Measurements from ENCODE around the gene RNPEPL1. TPM values are rescaled to one million over a fixed set of nuclear protein-coding genes. Genes with fewer than 3 reads are reported as not detected.

The RNPEPL1 gene
- total RNA-seq, 1 donor from 2014 or later = 59.1 TPM

- Mint-ChIP-seq H3K4me1 (peaks cover 25% of the 10 kb centered on the region), H3K36me3 (ENCODE audit: low read depth) (peaks cover 20% of the 10 kb centered on the region), H3K27ac (no peak overlapping the region), H3K4me3 (no peak overlapping the region), H3K9me3 (no peaks in the 10 kb centered on the region), H3K27me3 (no peaks in the 10 kb centered on the region)
- no peak for DNase-seq
- intact Hi-C loops (cut with micrococcal nuclease) = loop anchor here (10.0 kb wide), 1 partner anchor 123 kb away; no protein-coding TSS in a partner anchor
Observed at GRCh38 chr2:240581811-240582210, 13.5 kb downstream of the RNPEPL1 start.

DNA sequence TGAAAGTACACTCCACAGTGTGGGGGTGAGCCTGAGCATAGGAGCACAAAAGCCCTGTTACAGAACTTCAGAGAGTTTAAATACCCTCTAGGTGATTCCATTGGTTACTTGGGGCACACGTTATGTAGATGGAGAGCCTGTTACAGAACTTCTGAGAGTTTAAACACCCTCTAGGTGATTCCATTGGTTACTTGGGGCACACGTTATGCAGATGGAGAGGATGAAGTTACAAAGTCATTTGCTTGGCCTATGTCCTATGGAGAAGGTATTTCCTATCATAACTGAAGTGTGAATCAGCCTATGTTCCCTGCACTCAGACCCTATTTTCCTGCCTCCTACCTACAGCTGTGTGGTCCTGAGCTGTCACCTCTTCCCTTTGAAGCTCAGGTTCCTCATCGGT lies 14.5 kb downstream of the RNPEPL1 start:
- Mint-ChIP-seq H3K4me3 (no peak overlapping the region), H3K36me3 (ENCODE audit: low read depth) (peaks cover 20% of the 10 kb centered on the region), H3K9me3 (no peaks in the 10 kb centered on the region), H3K4me1 (peaks cover 31% of the 10 kb centered on the region), H3K27ac (no peak overlapping the region), H3K27me3 (no peaks in the 10 kb centered on the region)
- no peak for DNase-seq
- intact Hi-C loops (cut with micrococcal nuclease) = loop anchor here (10.0 kb wide), 1 partner anchor 122 kb away; no protein-coding TSS in a partner anchor

GRCh38 chr2:240583774-240584173 lies 15.5 kb downstream of the RNPEPL1 start:
- no peak for DNase-seq
- Mint-ChIP-seq H3K9me3 (no peaks in the 10 kb centered on the region), H3K4me1 (peaks cover 39% of the 10 kb centered on the region), H3K27ac (no peak overlapping the region), H3K36me3 (ENCODE audit: low read depth) (peaks cover 20% of the 10 kb centered on the region), H3K4me3 (no peak overlapping the region), H3K27me3 (no peaks in the 10 kb centered on the region)
- intact Hi-C loops (cut with micrococcal nuclease) = loop anchor here (10.0 kb wide), 1 partner anchor 121 kb away; no protein-coding TSS in a partner anchor

GRCh38 chr2:240584486-240585031 lies 16.3 kb downstream of the RNPEPL1 start:
- DNase-seq = peak; percentile 64
- Mint-ChIP-seq H3K4me1 (peaks cover 39% of the 10 kb centered on the region), H3K4me3 (peak overlapping the region; percentile 95), H3K9me3 (no peaks in the 10 kb centered on the region), H3K27me3 (no peaks in the 10 kb centered on the region), H3K27ac (peak overlapping the region; percentile 27), H3K36me3 (ENCODE audit: low read depth) (peaks cover 20% of the 10 kb centered on the region)
- intact Hi-C loops (cut with micrococcal nuclease) = loop anchor here (5.0 to 10.0 kb wide), 2 partner anchors 120 to 923 kb away; partner anchors contain the start of gene STK25

- intact Hi-C loops (cut with micrococcal nuclease) = loop anchor here (5.0 to 10.0 kb wide), 2 partner anchors 120 to 922 kb away; partner anchors contain the start of gene STK25
- Mint-ChIP-seq H3K4me3 (peak overlapping the region; percentile 95), H3K36me3 (ENCODE audit: low read depth) (peaks cover 15% of the 10 kb centered on the region), H3K27ac (peak overlapping the region; percentile 65), H3K9me3 (no peaks in the 10 kb centered on the region), H3K27me3 (no peaks in the 10 kb centered on the region), H3K4me1 (peaks cover 33% of the 10 kb centered on the region)
- DNase-seq = no peak
Observed at GRCh38 chr2:240585101-240585500, 16.8 kb downstream of the RNPEPL1 start.

- H3K4me3 Mint-ChIP-seq = peak overlapping the region; percentile 95
- peaks cover 15% of the 10 kb centered on the region for H3K36me3 Mint-ChIP-seq (ENCODE audit: low read depth)
- H3K9me3 Mint-ChIP-seq = no peaks in the 10 kb centered on the region
- H3K27me3 Mint-ChIP-seq = no peaks in the 10 kb centered on the region
- H3K4me1 Mint-ChIP-seq = peaks cover 32% of the 10 kb centered on the region
- intact Hi-C loops (cut with micrococcal nuclease) = loop anchor here (1.0 to 10.0 kb wide), 4 partner anchors 19 to 922 kb away; partner anchors contain the start of genes DUSP28 and STK25
- no peak for DNase-seq
- peak overlapping the region; percentile 87 for H3K27ac Mint-ChIP-seq
Observed at GRCh38 chr2:240585681-240586197, 17.5 kb downstream of the RNPEPL1 start.

- no peaks in the 10 kb centered on the region for H3K27me3 Mint-ChIP-seq
- no peaks in the 10 kb centered on the region for H3K9me3 Mint-ChIP-seq
- peaks cover 16% of the 10 kb centered on the region for H3K36me3 Mint-ChIP-seq (ENCODE audit: low read depth)
- peaks cover 32% of the 10 kb centered on the region for H3K4me1 Mint-ChIP-seq
- peak within 1 kb of the TSS; percentile 87 for H3K27ac Mint-ChIP-seq
- peak; percentile 99 for DNase-seq
- intact Hi-C loops (cut with micrococcal nuclease) = loop anchor here (1.0 to 10.0 kb wide), 4 partner anchors 20 to 921 kb away; partner anchors contain the start of genes DUSP28 and STK25
- H3K4me3 Mint-ChIP-seq = peak within 1 kb of the TSS; percentile 95
Observed at GRCh38 chr2:240586198-240586918, 18.1 kb downstream of the RNPEPL1 start, which contains the start of gene CAPN10. TSS of gene CAPN10 (plus strand) at chr2:240586734. CDS start at chr2:240586912, 178 bp downstream.

- Mint-ChIP-seq H3K4me3 (peak overlapping the region; percentile 79), H3K4me1 (peaks cover 32% of the 10 kb centered on the region), H3K36me3 (ENCODE audit: low read depth) (peaks cover 15% of the 10 kb centered on the region), H3K27ac (peak overlapping the region; percentile 87), H3K27me3 (no peaks in the 10 kb centered on the region), H3K9me3 (no peaks in the 10 kb centered on the region)
- intact Hi-C loops (cut with micrococcal nuclease) = loop anchor here (1.0 to 10.0 kb wide), 5 partner anchors 21 to 920 kb away; partner anchors contain the start of genes DUSP28 and STK25
- DNase-seq = peak; percentile 91
Observed at GRCh38 chr2:240586919-240587800, 18.9 kb downstream of the RNPEPL1 start.

GRCh38 chr2:240588006-240588655 lies 19.8 kb downstream of the RNPEPL1 start:
- DNase-seq = no peak
- no peaks in the 10 kb centered on the region for H3K9me3 Mint-ChIP-seq
- peaks cover 30% of the 10 kb centered on the region for H3K4me1 Mint-ChIP-seq
- peak overlapping the region; percentile 70 for H3K27ac Mint-ChIP-seq
- no peaks in the 10 kb centered on the region for H3K27me3 Mint-ChIP-seq
- peak overlapping the region; percentile 79 for H3K4me3 Mint-ChIP-seq
- H3K36me3 Mint-ChIP-seq (ENCODE audit: low read depth) = peaks cover 17% of the 10 kb centered on the region
- intact Hi-C loops (cut with micrococcal nuclease) = loop anchor here (5.0 to 10.0 kb wide), 2 partner anchors 117 to 919 kb away; partner anchors contain the start of gene STK25

DNA sequence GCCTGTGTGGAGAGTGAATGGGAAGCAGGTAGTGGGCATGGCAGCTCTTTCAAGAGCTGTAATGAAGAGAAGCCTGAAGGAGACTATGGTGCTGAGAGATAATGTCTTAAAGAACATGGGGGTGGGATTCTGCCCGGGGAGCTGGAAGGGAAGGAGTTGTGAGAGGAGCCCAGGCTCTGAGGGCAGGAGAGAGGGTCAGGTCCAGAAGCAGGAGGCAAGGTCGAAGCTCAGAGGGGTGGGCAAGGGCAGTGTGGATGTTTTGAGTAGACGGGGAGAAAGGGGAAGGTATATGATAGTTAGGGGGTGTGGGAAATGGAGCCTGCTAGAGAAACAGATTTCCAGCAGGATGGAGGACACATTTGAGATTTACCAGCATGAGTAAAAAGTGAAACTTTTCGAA lies 20.4 kb downstream of the RNPEPL1 start:
- Mint-ChIP-seq H3K36me3 (ENCODE audit: low read depth) (peaks cover 17% of the 10 kb centered on the region), H3K9me3 (no peaks in the 10 kb centered on the region), H3K27ac (peak overlapping the region; percentile 70), H3K27me3 (no peaks in the 10 kb centered on the region), H3K4me1 (peaks cover 28% of the 10 kb centered on the region), H3K4me3 (peak overlapping the region; percentile 79)
- intact Hi-C loops (cut with micrococcal nuclease) = loop anchor here (5.0 to 10.0 kb wide), 2 partner anchors 116 to 919 kb away; partner anchors contain the start of gene STK25
- DNase-seq = no peak

DNA sequence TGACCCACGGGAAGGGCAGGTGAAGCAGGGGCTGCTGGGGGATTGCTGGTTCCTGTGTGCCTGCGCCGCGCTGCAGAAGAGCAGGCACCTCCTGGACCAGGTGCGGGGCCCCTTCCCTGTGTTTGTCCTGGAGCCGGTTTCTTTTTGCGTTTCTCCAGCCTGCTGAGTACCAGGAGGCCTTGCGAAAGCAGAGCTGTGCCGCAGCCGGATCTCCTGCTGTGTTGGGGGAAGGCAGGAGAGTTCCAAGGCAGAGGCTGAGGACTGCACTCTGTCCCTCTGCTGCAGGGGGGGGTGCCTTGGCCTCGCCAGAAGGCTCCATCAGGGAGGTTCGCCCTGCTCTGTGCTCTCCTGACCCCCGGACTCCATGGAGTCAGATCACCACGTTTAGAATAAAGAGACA lies 21.1 kb downstream of the RNPEPL1 start:
- Mint-ChIP-seq H3K27me3 (no peaks in the 10 kb centered on the region), H3K9me3 (no peaks in the 10 kb centered on the region), H3K27ac (no peak overlapping the region), H3K36me3 (ENCODE audit: low read depth) (peaks cover 17% of the 10 kb centered on the region), H3K4me3 (no peak overlapping the region), H3K4me1 (peaks cover 26% of the 10 kb centered on the region)
- intact Hi-C loops (cut with micrococcal nuclease) = loop anchor here (5.0 to 10.0 kb wide), 2 partner anchors 115 to 918 kb away; partner anchors contain the start of gene STK25
- DNase-seq = no peak

DNA sequence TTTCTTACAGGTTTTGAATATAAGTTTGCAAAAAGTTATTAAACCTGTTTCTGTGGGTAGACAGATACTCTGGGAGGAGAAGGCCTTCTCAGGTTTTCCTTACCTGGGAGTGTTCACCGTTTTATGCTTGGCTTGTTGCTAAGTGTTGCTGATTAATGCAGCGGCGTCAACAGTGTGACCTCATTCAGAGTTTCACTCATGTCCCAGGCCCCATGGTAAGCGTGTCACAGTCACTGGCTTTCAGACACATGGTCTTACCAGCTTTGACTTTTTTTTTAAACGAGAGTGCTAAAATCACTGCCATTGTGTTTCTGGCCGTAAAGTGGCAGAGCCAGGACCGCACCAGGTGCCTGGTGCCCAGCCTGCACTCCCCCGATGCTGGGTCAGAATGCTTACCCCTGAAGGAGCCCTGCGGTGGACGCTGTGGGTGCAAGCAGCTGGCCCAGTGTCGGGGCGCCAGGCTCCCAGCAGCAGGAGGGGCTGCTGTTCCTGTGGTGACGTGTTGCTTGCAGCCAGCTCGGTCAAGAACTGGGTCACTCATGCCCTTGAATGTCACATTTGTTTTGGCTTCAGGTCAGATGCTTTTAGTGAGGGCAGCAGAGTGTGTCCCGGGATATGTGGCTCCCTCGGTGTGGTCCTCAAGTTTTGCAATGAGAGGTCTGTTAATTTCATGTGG lies 21.7 kb downstream of the RNPEPL1 start:
- no peaks in the 10 kb centered on the region for H3K27me3 Mint-ChIP-seq
- DNase-seq = no peak
- no peak overlapping the region for H3K4me3 Mint-ChIP-seq
- H3K27ac Mint-ChIP-seq = no peak overlapping the region
- peaks cover 17% of the 10 kb centered on the region for H3K36me3 Mint-ChIP-seq (ENCODE audit: low read depth)
- peaks cover 20% of the 10 kb centered on the region for H3K4me1 Mint-ChIP-seq
- H3K9me3 Mint-ChIP-seq = no peaks in the 10 kb centered on the region
- intact Hi-C loops (cut with micrococcal nuclease) = loop anchor here (5.0 to 10.0 kb wide), 2 partner anchors 115 to 917 kb away; partner anchors contain the start of gene STK25
